ENCODE results near the gene FBH1. TPM values are rescaled to one million over a fixed set of nuclear protein-coding genes. Genes with fewer than 3 reads are reported as not detected.

FBH1 gene
- total and polyA plus RNA-seq, 7 donors: 32.4 to 59.3 (median 43.2) TPM

DNA sequence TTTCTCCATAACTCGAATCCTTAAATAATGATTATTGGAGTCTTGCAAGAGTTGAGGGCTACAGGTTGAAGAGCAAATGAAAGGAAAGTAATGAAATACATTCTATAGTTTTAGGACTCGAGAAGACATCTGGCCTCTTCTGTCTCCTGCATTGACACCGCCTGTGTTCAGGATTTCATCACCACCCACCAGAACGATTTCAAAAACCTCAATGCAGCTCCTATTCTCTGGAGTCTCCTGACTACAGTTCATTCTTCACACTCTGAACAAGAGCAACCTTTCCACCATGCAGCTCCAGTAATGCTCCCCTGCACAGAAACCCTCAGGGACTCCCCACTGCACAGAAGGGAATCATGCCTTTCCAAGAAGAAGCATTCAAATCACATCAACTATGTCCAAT is 81.8 kb downstream of the FBH1 start:
- ATAC-seq (no peak), DNase-seq (no peak)
- Histone ChIP-seq H3K4me1 (peaks cover 7% of the 10 kb centered on the region), H3K9me3 (no peaks in the 10 kb centered on the region), H3K27me3 (ENCODE audit: insufficient read depth in 3 of 3, low read length in 2 of 3) (no peaks in the 10 kb centered on the region), H3K36me3 (ENCODE audit: insufficient read depth in 1 of 2, low read depth in 1 of 2) (no peaks in the 10 kb centered on the region), H3K4me3 (no peak overlapping the region), H3K27ac (no peak overlapping the region)
- TF ChIP-seq, protein P1, sequence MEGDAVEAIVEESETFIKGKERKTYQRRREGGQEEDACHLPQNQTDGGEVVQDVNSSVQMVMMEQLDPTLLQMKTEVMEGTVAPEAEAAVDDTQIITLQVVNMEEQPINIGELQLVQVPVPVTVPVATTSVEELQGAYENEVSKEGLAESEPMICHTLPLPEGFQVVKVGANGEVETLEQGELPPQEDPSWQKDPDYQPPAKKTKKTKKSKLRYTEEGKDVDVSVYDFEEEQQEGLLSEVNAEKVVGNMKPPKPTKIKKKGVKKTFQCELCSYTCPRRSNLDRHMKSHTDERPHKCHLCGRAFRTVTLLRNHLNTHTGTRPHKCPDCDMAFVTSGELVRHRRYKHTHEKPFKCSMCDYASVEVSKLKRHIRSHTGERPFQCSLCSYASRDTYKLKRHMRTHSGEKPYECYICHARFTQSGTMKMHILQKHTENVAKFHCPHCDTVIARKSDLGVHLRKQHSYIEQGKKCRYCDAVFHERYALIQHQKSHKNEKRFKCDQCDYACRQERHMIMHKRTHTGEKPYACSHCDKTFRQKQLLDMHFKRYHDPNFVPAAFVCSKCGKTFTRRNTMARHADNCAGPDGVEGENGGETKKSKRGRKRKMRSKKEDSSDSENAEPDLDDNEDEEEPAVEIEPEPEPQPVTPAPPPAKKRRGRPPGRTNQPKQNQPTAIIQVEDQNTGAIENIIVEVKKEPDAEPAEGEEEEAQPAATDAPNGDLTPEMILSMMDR (IDR thresholded peaks at IDR 0.05): no peak
- WGBS, 3 donors: 55 to 64% (median 62%) methylated on average over 4 of the region's 4 CpGs
- intact Hi-C loops (cut with DNase I): loop anchor here in 1 of 2 donors (10.0 kb wide), 1 partner anchor 157 kb away; the partner anchor contains the start of gene GDI2

DNA sequence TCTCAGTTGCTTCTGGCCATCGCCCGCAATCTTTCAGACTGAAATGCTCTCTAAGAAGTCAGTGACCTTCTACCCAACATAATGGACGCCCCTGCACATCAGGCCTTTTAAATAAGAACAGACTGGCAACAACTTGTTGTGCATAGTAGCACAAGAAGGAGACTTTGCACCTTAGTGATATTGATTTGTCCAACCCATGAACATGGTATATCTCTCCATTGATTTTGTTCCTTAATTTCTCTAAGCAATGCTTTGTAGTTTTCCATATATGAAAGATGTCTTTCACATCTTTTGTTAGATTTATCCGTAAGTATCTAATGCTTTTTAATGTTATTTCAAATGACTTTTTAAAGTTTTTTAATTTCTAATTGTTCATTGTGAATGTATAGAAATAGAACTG is 83.0 kb downstream of the FBH1 start:
- 74 to 96% (median 96%) methylated on average over 4 of the region's 4 CpGs for WGBS, 3 donors
- Histone ChIP-seq H3K27ac (no peak overlapping the region), H3K9me3 (no peaks in the 10 kb centered on the region), H3K27me3 (ENCODE audit: insufficient read depth in 3 of 3, low read length in 2 of 3) (no peaks in the 10 kb centered on the region), H3K4me3 (no peak overlapping the region), H3K4me1 (peaks cover 7% of the 10 kb centered on the region), H3K36me3 (ENCODE audit: insufficient read depth in 1 of 2, low read depth in 1 of 2) (no peaks in the 10 kb centered on the region)
- ATAC-seq: no peak
- TF ChIP-seq, protein P1 (IDR thresholded peaks at IDR 0.05): no peak
- no peak for DNase-seq
- intact Hi-C loops (cut with DNase I): loop anchor here in 1 of 2 donors (10.0 kb wide), 1 partner anchor 158 kb away; the partner anchor contains the start of gene GDI2

DNA sequence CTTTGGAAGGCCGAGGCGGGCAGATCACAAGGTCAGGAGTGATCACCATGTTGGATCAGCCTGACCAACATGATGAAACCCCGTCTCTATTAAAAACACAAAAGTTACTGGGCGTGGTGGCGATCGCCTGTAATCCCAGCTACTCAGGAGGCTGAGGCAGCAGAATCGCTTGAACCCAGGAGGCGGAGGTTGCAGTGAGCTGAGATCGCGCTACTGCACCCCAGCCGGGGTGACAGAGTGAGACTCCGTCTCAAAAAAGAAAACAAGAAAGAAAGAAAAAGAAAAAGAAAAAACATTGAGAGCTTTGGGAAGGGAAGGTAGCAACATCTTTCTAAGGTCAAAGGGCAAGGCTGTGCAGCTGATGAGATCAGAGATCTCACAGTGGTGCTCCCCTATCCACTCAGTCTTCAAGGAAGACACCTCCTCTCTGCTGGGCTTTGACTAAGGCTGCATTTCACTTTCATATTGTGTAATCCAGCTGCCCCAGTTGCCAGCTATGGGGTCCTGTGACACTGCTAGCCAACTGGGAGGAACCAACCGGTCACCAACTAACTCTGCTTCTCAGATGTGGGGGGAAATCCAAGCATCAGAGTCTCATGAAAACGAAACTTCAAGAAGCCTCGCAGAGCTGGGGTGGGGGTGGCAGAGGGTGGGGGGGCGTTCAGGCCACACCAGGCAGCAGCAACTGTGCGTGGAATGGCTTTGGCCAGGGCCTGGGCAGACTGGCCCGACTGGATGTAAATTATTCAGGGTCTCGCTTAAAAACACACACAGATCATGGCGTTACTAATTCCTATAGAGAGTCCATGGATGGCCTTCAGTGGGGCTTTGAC is 85.8 kb downstream of the FBH1 start:
- Histone ChIP-seq H3K4me3 (peak overlapping the region; percentile 89), H3K27me3 (ENCODE audit: insufficient read depth in 3 of 3, low read length in 2 of 3) (no peaks in the 10 kb centered on the region), H3K9me3 (no peaks in the 10 kb centered on the region), H3K36me3 (ENCODE audit: insufficient read depth in 1 of 2, low read depth in 1 of 2) (no peaks in the 10 kb centered on the region), H3K27ac (peak overlapping the region; percentile 93), H3K4me1 (peaks cover 7% of the 10 kb centered on the region)
- TF ChIP-seq, protein P1 (IDR thresholded peaks at IDR 0.05): no peak
- ATAC-seq: peak; percentile 33 to 61 (median 49)
- WGBS, 3 donors: 63 to 72% (median 64%) methylated on average over 20 of the region's 20 CpGs
- DNase-seq: peak in 1 of 2 donors; percentile 46
- intact Hi-C loops (cut with DNase I): loop anchor here (5.0 to 10.0 kb wide), 2 partner anchors 84 to 161 kb away; partner anchors contain the start of genes FBH1 (in 1 of the 2) and GDI2 (in 1 of the 2)

DNA sequence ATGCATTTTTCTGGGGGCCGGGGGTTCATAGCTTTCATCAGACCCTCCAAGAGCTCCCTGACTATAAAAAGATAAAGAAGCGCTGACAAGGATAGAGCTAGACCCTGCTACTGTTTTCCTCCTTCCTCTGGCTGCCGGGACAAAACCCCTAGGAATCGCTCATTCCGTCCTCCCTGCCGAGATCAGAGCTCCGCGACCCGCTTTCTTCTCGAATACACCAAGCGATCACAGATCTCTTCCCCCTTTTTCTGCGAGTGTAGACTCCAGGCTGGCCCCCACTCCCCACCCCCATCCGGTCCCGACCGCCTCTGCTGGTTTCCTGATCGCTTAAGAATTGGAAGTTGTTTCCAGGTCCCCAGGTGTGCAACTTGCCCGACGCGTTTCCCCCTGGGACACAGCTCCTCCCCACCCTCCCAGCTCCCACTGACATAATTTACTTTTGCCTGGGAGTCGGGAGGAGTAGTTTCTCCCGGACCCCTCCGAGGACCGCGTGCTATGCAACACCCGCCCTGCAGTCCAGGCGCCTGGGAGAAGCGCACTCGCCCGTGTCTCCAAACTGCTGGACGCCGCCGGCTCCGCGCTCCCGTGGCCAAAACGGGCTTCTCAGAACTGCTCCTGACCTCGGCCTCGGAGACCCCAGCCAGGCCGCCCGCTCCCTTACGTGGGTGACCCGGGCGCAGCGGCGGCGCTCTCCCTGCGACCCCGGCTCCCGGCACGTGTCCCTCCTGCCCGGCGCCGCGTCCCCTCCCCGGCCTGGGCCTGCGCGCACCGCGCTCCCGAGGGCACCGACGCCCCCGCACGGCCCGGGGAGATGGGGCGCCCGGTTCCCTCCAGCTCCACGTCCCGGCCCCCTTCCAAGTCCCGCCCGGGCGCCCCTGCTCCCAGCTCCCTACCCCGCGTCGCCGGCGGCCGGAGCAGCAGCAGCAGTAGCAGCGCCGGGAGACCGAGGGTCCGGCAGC is 86.7 kb downstream of the FBH1 start:
- DNase-seq: peak; percentile 60 to 79
- Histone ChIP-seq H3K9me3 (no peaks in the 10 kb centered on the region), H3K4me1 (peaks cover 7% of the 10 kb centered on the region), H3K27me3 (ENCODE audit: insufficient read depth in 3 of 3, low read length in 2 of 3) (no peaks in the 10 kb centered on the region), H3K36me3 (ENCODE audit: insufficient read depth in 1 of 2, low read depth in 1 of 2) (no peaks in the 10 kb centered on the region), H3K27ac (peak overlapping the region; percentile 93), H3K4me3 (peak overlapping the region; percentile 89)
- TF ChIP-seq, protein P1 (IDR thresholded peaks at IDR 0.05): no peak
- intact Hi-C loops (cut with DNase I): loop anchor here (5.0 to 10.0 kb wide), 2 partner anchors 84 to 162 kb away; partner anchors contain the start of genes FBH1 (in 1 of the 2) and GDI2 (in 1 of the 2)
- 1 to 3% (median 2%) methylated on average over 54 to 82 of the region's 82 CpGs for WGBS, 3 donors
- ATAC-seq: peak; percentile 66 to 71 (median 70)
